Thymus (tissue), 11 donors: Measurements from ENCODE around the gene BBOX1. TPM values are rescaled to one million over a fixed set of nuclear protein-coding genes. Genes with fewer than 3 reads are reported as not detected.

ENCODE experiments used
- DNase-seq, 9 donors: peaks; one replicate each; pipeline ENCODE4 v3.0.0-alpha.2; 2013; ENCODE audit warnings: low spot score in 9 of 9, low read depth in 6 of 9, missing footprints in 1 of 9
- H3K27ac ChIP-seq, 2 donors: one replicate each; pipeline ENCODE4 v1.5.1; 2013; ENCODE audit warnings: control low read depth in 1 of 2, low read depth in 1 of 2, low read length in 1 of 2, mild to moderate bottlenecking in 1 of 2, moderate library complexity in 1 of 2
- H3K27me3 ChIP-seq, 2 donors: one replicate each; pipeline ENCODE4 v1.5.1; 2013; ENCODE audit warnings: low read length in 1 of 2; ENCODE audit not compliant: control insufficient read depth in 2 of 2, insufficient read depth in 1 of 2
- H3K36me3 ChIP-seq, 2 donors: one replicate each; pipeline ENCODE4 v1.5.1; 2013; ENCODE audit warnings: low read length in 1 of 2, mild to moderate bottlenecking in 1 of 2, moderate library complexity in 1 of 2; ENCODE audit not compliant: control insufficient read depth in 2 of 2, insufficient read depth in 2 of 2
- H3K4me1 ChIP-seq, 2 donors: one replicate each; pipeline ENCODE4 v1.5.1; 2013; ENCODE audit warnings: low read length in 2 of 2; ENCODE audit not compliant: control insufficient read depth in 2 of 2, insufficient read depth in 2 of 2
- H3K4me3 ChIP-seq, 2 donors: one replicate each; pipeline ENCODE4 v1.5.1; 2013; ENCODE audit warnings: low read length in 2 of 2, control low read depth in 1 of 2, mild to moderate bottlenecking in 1 of 2
- H3K9me3 ChIP-seq, 2 donors: one replicate each; pipeline ENCODE4 v1.5.1; 2013; ENCODE audit warnings: low read length in 1 of 2, mild to moderate bottlenecking in 1 of 2; ENCODE audit not compliant: control insufficient read depth in 2 of 2, insufficient read depth in 1 of 2
- WGBS: extraction: QIAGEN DNeasy Blood & Tissue Kit; methylation state at CpG from one replicate; pipeline ENCODE4 v1.1.7; 2013; 5-methylcytosine and 5-hydroxymethylcytosine counted together
- polyA plus RNA-seq: library from polyadenylated mRNA; stranded (reverse); fragments of 200-250 nt; gene quantifications from one replicate; pipeline ENCODE4 v1.2.3, GENCODE V29; 2013
- total RNA-seq: library from RNA; stranded (reverse); fragments of 120-200 nt; gene quantifications from one replicate; pipeline ENCODE4 v1.2.4, GENCODE V29; 2013
- donor health status: healthy.

Gene BBOX1
- total and polyA plus RNA-seq, 2 donors, result 0.42 to 8.5 TPM

DNA sequence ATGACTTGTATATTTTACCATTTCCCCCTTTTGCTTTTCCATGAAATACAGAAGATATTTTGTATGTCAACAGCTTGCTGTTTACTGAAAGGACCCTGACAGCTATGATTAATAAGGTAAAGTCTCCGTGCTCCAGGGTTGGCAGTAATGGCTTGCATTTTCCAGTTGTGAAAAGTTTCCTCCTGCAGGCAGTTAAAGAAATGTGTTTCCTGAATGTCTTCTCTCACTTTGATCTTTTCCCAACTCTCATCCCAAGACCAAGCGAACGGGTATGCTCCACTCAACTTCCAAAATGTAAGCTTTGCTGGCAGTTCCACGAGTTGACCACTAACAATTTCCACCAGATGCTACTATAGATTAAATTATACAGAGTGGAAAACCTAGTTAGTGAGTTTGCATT lies 37.8 kb upstream of the BBOX1 start:
- no peak for DNase-seq
- H3K27ac ChIP-seq, result no peak overlapping the region
- H3K27me3 ChIP-seq, result no peaks in the 10 kb centered on the region
- no peaks in the 10 kb centered on the region for H3K4me1 ChIP-seq
- 45% methylated on average over 4 of the region's 4 CpGs for WGBS
- H3K36me3 ChIP-seq, result no peaks in the 10 kb centered on the region
- H3K9me3 ChIP-seq, result no peaks in the 10 kb centered on the region
- no peak overlapping the region for H3K4me3 ChIP-seq

DNA sequence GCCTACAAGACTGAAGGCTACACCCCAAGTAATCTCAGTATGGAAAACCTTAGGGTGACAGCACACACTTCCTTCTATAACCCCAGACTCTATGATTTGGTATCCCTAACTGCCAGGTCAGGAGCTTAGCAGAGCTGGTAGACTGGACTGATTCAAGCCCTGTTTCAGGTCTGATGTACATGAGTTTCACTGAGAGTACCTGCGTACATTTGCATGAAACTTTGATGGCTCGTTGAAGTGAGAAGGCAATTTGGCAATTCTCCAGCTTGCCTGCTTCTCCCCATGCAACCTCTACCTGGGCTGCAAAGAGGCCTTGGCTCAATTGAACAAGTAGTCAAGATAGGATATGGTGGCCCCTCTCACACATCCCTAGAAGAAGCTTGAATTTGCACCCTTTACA lies 36.5 kb upstream of the BBOX1 start:
- Histone ChIP-seq H3K27me3 (no peaks in the 10 kb centered on the region), H3K4me1 (no peaks in the 10 kb centered on the region), H3K36me3 (no peaks in the 10 kb centered on the region), H3K9me3 (no peaks in the 10 kb centered on the region), H3K4me3 (no peak overlapping the region), H3K27ac (no peak overlapping the region)
- DNase-seq, result no peak
- WGBS, result 91% methylated on average over 2 of the region's 2 CpGs

DNA sequence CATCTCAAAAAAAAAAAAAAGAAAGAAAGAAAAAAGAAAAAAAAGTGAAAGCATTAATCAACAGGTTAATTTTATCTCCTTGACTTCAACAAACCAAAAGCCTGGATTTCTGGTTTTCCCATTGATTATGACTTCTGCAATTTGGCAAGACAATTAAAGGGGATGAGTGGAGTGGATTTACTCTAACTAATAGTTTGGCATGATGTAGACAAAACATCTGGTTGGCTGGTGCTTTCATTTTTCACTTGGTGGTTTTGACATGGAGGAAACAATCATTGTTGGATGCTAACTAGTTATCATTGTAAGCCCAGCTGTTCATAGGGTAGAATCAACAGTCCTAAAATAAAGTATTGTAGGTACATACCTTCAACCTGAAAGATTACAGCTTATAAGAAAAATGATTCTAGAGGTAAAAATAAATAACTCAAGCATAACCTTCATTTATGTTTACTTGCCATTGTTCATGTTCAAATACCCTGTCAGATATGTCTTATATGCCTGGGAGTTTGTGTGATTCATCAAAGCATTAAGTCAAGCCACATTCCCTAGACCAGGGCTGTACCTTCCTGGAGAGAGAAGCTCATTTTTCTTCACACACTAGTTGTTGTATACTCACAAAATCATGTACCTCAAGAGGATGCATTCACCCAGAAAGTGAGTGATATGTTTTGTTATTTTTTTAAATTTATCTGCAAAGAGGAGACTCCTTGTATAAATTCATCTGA lies 31.6 kb upstream of the BBOX1 start:
- no peak overlapping the region for H3K27ac ChIP-seq

DNA sequence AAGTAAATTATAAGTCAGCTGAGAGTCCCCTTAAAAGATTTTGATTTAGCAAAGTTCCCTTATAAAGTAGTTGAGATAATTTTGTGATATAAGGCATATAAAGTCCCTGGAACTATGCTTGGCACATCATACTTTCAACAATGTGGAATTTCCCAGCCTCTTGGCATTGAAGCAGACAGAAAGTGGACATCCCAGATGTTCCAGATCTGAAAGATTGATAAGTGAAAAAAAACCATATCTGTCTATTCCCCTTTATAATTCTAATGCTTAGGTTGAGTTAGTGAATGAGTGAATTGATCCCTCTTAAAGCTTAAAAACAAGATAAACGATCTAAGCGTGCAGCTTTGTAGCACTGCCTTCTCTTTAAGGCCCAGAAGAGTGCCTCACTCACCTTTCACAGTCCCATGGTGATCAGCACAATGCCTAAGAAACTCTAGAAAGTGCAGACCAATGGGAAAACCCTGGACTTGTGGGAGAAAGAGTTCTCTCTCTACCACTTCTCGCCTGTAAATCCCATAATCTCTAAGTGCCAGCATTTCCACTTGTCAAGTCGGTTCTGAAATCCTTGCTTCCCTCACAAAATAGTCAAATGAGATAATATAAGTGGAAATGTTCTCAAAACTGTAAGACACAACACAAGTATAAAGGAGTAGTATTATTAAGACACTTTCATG lies 28.9 kb upstream of the BBOX1 start:
- Histone ChIP-seq H3K27ac (no peak overlapping the region), H3K27me3 (no peaks in the 10 kb centered on the region), H3K36me3 (no peaks in the 10 kb centered on the region), H3K4me3 (no peak overlapping the region), H3K9me3 (no peaks in the 10 kb centered on the region), H3K4me1 (no peaks in the 10 kb centered on the region)
- DNase-seq, result no peak
- WGBS, result 89% methylated on average over 4 of the region's 4 CpGs

More for the DNA sequence above, 31.6 kb upstream of the BBOX1 start:
- DNase-seq, result no peak
- Histone ChIP-seq H3K4me1 (no peaks in the 10 kb centered on the region), H3K4me3 (no peak overlapping the region), H3K9me3 (no peaks in the 10 kb centered on the region), H3K36me3 (no peaks in the 10 kb centered on the region), H3K27me3 (no peaks in the 10 kb centered on the region)

DNA sequence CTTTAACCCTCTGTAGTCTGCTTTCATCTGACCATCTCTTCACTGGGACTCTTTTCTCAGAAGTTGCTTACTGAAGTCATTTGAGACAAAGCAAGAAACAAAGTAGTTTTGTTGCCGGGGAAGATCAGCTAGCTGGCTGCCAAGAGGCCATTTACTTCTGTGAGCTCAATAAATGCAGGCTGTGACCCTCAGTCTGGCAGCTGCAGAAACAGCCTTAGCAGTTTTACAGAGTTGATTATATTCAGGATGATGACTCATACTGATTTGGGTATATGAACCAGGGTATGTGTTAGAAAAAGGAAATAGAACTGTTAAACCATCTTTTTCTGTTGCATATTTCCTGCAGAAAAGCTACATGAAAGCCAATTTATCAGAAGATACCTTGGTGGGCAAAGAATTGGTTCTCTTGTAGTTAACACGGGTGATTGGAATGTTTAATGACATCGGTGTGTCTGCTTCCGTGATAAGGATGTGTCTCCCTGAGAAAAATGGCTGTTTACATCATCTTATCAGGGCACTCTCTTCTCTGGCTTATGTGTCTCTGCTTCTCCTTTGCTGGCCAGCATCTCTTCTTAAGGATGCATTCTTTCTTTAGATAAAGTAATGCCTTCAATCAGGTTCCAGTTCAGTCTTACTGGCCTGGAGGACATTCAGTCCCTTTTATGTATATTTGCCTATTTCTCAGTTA lies 28.2 kb upstream of the BBOX1 start:
- Histone ChIP-seq H3K27me3 (no peaks in the 10 kb centered on the region), H3K27ac (no peak overlapping the region), H3K4me3 (no peak overlapping the region), H3K9me3 (no peaks in the 10 kb centered on the region), H3K36me3 (no peaks in the 10 kb centered on the region), H3K4me1 (no peaks in the 10 kb centered on the region)
- WGBS, result 60% methylated on average over 4 of the region's 4 CpGs
- no peak for DNase-seq

DNA sequence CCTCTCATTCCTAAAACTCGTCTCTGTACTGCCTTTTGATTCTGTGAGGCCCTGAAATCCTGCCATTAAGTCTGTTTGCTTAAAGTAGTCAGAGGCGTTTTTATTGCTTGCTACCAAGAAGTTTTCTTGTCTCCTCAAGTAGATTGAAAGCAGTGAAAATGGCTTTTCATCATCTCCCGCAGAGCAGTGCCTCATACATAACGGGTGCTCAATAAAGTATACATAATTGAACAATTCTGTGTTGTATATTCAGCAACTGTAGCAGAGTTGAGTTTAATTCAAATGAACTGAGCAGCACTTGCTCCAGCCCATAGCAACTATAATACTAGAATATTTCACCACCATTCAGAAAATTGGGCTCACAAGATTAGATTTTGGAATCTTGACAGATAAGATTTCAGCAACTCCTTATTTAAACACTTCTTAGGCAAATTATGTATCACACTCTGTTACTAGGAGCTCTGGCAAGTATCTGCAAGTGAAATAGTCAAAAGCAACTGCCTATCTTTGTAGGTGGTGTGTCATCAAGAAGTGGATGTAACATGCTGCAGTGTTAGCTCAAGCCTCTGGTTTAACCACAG lies 26.7 kb upstream of the BBOX1 start:
- DNase-seq, result no peak
- WGBS, result 92% methylated on average over 4 of the region's 4 CpGs
- Histone ChIP-seq H3K27ac (no peak overlapping the region), H3K27me3 (no peaks in the 10 kb centered on the region), H3K36me3 (no peaks in the 10 kb centered on the region), H3K4me3 (no peak overlapping the region), H3K4me1 (no peaks in the 10 kb centered on the region), H3K9me3 (no peaks in the 10 kb centered on the region)

DNA sequence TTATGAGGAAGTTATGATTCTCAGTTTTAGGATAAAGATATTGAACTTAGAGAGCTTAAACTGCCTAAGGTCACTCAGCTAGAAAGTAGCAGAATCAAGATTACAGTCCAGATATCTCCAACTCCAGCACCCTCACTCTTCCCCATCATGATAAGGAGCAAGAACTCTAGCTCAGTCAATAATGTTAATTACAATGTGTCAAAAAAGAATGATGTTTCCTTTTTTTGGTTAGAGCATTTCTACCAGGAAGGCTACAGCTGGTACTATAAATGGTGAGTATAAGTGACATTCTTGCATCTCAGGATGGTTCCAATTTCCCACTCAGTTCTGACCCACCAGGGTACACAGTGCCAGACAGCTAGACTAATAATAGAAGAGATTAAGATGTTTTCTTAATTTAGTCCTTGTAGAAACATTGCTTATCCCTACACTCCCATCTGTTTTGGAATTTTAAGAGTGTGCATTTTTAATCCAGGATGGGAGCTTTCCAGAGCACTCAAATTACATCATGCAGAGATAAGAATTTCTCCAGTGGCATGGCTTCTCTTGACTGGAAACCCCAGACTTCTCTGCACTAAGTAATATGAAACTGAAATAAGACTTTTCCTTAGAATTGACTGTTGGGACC lies 21.6 kb upstream of the BBOX1 start:
- Histone ChIP-seq H3K27me3 (no peaks in the 10 kb centered on the region), H3K27ac (no peak overlapping the region), H3K4me1 (no peaks in the 10 kb centered on the region), H3K9me3 (no peaks in the 10 kb centered on the region), H3K4me3 (no peak overlapping the region), H3K36me3 (no peaks in the 10 kb centered on the region)
- no peak for DNase-seq

DNA sequence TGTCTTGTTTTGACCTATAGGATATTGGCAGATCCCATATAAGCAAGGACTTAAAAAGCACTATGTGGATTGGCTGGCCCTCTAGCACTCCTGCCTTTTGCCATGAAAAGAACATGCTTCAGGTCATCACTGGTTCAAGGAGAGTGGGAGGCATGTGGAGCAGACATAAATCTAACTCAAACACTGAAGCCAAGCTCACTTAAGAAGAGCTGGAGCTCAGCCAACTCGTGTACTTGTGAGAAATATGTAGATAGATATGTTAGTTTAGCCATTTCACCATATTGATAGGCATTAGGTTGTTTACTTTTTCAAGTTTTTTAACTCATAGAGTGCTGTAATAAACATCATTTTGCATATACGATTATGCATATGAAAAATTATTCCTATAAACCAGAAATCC lies 19.9 kb upstream of the BBOX1 start:
- H3K4me1 ChIP-seq, result no peaks in the 10 kb centered on the region
- no peak overlapping the region for H3K4me3 ChIP-seq
- H3K36me3 ChIP-seq, result no peaks in the 10 kb centered on the region
- H3K27ac ChIP-seq, result no peak overlapping the region
- 76% methylated on average over 2 of the region's 2 CpGs for WGBS
- H3K9me3 ChIP-seq, result no peaks in the 10 kb centered on the region
- H3K27me3 ChIP-seq, result no peaks in the 10 kb centered on the region
- no peak for DNase-seq
